ENCODE data around the gene CYTH2. TPM values are rescaled to one million over a fixed set of nuclear protein-coding genes. Genes with fewer than 3 reads are reported as not detected.

The CYTH2 gene
- total and polyA plus RNA-seq, 9 of the 15 experiments (the other 6 are each of a cell fraction or from before 2014, with no cell fraction given) = 1.8 to 45.2 (median 23.8) TPM

DNA sequence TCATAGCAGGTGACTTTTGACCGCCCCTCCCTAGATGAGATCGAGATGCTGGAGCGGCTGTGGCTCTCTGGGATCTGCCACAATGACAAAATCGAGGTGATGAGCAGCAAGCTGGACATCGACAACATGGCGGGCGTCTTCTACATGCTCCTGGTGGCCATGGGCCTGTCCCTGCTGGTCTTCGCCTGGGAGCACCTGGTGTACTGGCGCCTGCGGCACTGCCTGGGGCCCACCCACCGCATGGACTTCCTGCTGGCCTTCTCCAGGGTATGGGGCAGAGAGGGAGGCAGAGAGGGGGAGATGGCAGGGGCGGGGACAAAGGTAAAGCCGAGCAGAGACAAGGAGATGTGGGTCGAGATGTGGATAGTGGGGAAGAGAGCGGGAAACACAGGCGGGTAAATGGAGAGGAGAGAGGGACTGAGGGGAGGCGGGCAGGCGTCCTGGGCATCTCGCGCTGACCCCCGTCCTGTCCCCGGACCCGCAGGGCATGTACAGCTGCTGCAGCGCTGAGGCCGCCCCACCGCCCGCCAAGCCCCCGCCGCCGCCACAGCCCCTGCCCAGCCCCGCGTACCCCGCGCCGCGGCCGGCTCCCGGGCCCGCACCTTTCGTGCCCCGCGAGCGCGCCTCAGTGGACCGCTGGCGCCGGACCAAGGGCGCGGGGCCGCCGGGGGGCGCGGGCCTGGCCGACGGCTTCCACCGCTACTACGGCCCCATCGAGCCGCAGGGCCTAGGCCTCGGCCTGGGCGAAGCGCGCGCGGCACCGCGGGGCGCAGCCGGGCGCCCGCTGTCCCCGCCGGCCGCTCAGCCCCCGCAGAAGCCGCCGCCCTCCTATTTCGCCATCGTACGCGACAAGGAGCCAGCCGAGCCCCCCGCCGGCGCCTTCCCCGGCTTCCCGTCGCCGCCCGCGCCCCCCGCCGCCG, 26.8 kb upstream of the CYTH2 start:
- Histone ChIP-seq H3K9ac (ENCODE audit: insufficient read depth in 1 of 2, low read depth in 2 of 2, low read length in 2 of 2) (no peak overlapping the region), H3K27ac (ENCODE audit: extremely low read depth, low read depth, low read length) (no peak overlapping the region), H3K27me3 (ENCODE audit: control insufficient read depth in 2 of 2, insufficient read depth in 2 of 2, low read length in 2 of 2) (no peaks in the 10 kb centered on the region), H3K4me1 (replicated peaks in 1 of 2; ENCODE audit: control insufficient read depth in 2 of 2, insufficient read depth in 2 of 2, low read length in 2 of 2) (peaks cover 12 to 14% of the 10 kb centered on the region in 2 experiments), H4K20me1 (replicated peaks; ENCODE audit: control insufficient read depth, insufficient read depth, low read length) (no peaks in the 10 kb centered on the region), H2AFZ (ENCODE audit: low read depth, low read length) (no peak overlapping the region), H3K4me3 (no peak overlapping the region), H3K79me2 (ENCODE audit: control insufficient read depth, insufficient read depth, low read length) (peaks cover 16% of the 10 kb centered on the region), H3K4me2 (ENCODE audit: insufficient read depth, low read length) (no peak overlapping the region), H3K36me3 (ENCODE audit: control insufficient read depth, insufficient read depth, low read length) (peaks cover 36% of the 10 kb centered on the region; the same call in 2 of the 3 replicates), H3K9me1 (ENCODE audit: control insufficient read depth, insufficient read depth, low read length) (no peaks in the 10 kb centered on the region), H3K9me3 (replicated peaks; ENCODE audit: control insufficient read depth, insufficient read depth, low read depth, low read length) (no peaks in the 10 kb centered on the region)
- 94% methylated on average over 13 of the region's 94 CpGs for WGBS (ENCODE audit: insufficient coverage, low coverage, missing lambda C conversion rate)
- ChIA-PET POLR2A (no interaction called here), CTCF (ENCODE audit: low intra/inter-chr PET ratio) (no interaction called here)
- no TSS peak for BruUV-seq (replicated peaks)
- no peak for ATAC-seq
- in situ Hi-C loops (cut with MboI) (no loop called here), intact Hi-C loops (cut with micrococcal nuclease) (no loop called here)
- DNase-seq (ENCODE audit: extremely low read depth in 1 of 4, low spot score in 3 of 4) = peak in 1 of 4 experiments; percentile 20
- TF ChIP-seq, protein P1, sequence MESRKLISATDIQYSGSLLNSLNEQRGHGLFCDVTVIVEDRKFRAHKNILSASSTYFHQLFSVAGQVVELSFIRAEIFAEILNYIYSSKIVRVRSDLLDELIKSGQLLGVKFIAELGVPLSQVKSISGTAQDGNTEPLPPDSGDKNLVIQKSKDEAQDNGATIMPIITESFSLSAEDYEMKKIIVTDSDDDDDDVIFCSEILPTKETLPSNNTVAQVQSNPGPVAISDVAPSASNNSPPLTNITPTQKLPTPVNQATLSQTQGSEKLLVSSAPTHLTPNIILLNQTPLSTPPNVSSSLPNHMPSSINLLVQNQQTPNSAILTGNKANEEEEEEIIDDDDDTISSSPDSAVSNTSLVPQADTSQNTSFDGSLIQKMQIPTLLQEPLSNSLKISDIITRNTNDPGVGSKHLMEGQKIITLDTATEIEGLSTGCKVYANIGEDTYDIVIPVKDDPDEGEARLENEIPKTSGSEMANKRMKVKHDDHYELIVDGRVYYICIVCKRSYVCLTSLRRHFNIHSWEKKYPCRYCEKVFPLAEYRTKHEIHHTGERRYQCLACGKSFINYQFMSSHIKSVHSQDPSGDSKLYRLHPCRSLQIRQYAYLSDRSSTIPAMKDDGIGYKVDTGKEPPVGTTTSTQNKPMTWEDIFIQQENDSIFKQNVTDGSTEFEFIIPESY (CRISPR knock-in tag; IDR thresholded peaks at IDR 0.05) = peak; percentile 25; the same call in 1 of the 2 replicates
- TF ChIP-seq, protein P2, sequence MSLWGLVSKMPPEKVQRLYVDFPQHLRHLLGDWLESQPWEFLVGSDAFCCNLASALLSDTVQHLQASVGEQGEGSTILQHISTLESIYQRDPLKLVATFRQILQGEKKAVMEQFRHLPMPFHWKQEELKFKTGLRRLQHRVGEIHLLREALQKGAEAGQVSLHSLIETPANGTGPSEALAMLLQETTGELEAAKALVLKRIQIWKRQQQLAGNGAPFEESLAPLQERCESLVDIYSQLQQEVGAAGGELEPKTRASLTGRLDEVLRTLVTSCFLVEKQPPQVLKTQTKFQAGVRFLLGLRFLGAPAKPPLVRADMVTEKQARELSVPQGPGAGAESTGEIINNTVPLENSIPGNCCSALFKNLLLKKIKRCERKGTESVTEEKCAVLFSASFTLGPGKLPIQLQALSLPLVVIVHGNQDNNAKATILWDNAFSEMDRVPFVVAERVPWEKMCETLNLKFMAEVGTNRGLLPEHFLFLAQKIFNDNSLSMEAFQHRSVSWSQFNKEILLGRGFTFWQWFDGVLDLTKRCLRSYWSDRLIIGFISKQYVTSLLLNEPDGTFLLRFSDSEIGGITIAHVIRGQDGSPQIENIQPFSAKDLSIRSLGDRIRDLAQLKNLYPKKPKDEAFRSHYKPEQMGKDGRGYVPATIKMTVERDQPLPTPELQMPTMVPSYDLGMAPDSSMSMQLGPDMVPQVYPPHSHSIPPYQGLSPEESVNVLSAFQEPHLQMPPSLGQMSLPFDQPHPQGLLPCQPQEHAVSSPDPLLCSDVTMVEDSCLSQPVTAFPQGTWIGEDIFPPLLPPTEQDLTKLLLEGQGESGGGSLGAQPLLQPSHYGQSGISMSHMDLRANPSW (CRISPR knock-in tag; IDR thresholded peaks at IDR 0.05) = no peak
- no peak for FAIRE-seq

Measured in K562 (cell line).